ENCODE measurements around the gene PRSS48.
A peak's percentile ranks its signal among the peaks of the same experiment; 100 is the strongest.
"Not testable (repeated sequence)": the region's sequence is repeated elsewhere in the genome, so short reads cannot be mapped to it uniquely, and the experiment has no call there.

The PRSS48 gene

GRCh38 chr4:151319490-151319889 lies 42.5 kb downstream of the PRSS48 start:
- DNase-seq, result no peak

GRCh38 chr4:151321586-151321985 lies 44.6 kb downstream of the PRSS48 start:
- no peak for DNase-seq

GRCh38 chr4:151322161-151322560 lies 45.2 kb downstream of the PRSS48 start:
- DNase-seq, result not testable (repeated sequence)

GRCh38 chr4:151322570-151322969 lies 45.6 kb downstream of the PRSS48 start:
- DNase-seq, result no peak

GRCh38 chr4:151323667-151324066 lies 46.7 kb downstream of the PRSS48 start:
- no peak for DNase-seq

GRCh38 chr4:151324124-151324751 lies 47.3 kb downstream of the PRSS48 start:
- no peak for DNase-seq

- DNase-seq, result peak; percentile 20
Observed at GRCh38 chr4:151324752-151325110, 47.8 kb downstream of the PRSS48 start.

GRCh38 chr4:151325111-151325948 lies 48.4 kb downstream of the PRSS48 start, which contains the start of gene SH3D19:
TSS of gene SH3D19 (minus strand) at chr4:151325605. CDS start at chr4:151325352, 253 bp downstream.
- peak; percentile 2 for DNase-seq

GRCh38 chr4:151325949-151326246 lies 48.9 kb downstream of the PRSS48 start:
- DNase-seq, result no peak

- DNase-seq, result no peak
Observed at GRCh38 chr4:151329217-151330007, 52.5 kb downstream of the PRSS48 start.

GRCh38 chr4:151331276-151332042 lies 54.5 kb downstream of the PRSS48 start:
- DNase-seq, result no peak

- no peak for DNase-seq
Observed at GRCh38 chr4:151339467-151339866, 62.5 kb downstream of the PRSS48 start.

- DNase-seq, result no peak
Observed at GRCh38 chr4:151340751-151341385, 63.9 kb downstream of the PRSS48 start.
